T-cell (primary cell): ENCODE measurements around the gene ZFP69. TPM values are rescaled to one million over a fixed set of nuclear protein-coding genes. Genes with fewer than 3 reads are reported as not detected.
A peak's percentile ranks its signal among the peaks of the same experiment; 100 is the strongest.

Experiments
- ATAC-seq, 4 experiments: fragments of 200-7000 bp in 3 of 4; fragments of 150-1000 bp in 1 of 4; cut with Tn5 transposase; replicated peaks in 1 of 4; 1 replicate in 3 of 4; 2 replicates in 1 of 4; pipeline ENCODE4 v1.10.0; 2021; ENCODE audit warnings: moderate library complexity in 3 of 4, mild to moderate bottlenecking in 2 of 4, moderate number of reproducible peaks in 1 of 4
- CTCF ChIA-PET, 2 donors: fragments of 300-600 bp; sonication (Branson Sonifier 250); formaldehyde crosslinking; loops; one replicate each; lab custom pipeline; 2022; ENCODE audit warnings: antibody characterized with exemption in 2 of 2; lab: Charles Lee
- POLR2A ChIA-PET, 2 donors: fragments of 300-600 bp; sonication (Branson Sonifier 250); formaldehyde crosslinking; loops; one replicate each; lab custom pipeline; 2022; ENCODE audit warnings: antibody characterized with exemption in 2 of 2; lab: Charles Lee
- DNase-seq, 35 experiments: peaks; one replicate each; pipeline versions ENCODE4 v3.0.0 to v3.0.0-alpha.2; 2013 to 2023
- H3K27ac ChIP-seq: one replicate; pipeline ENCODE4 v1.5.1; 2013; ENCODE audit warnings: low read length
- H3K27me3 ChIP-seq, 2 experiments: replicated peaks in 1 of 2; 1 replicate in 1 of 2; 2 replicates in 1 of 2; pipeline versions ENCODE4 v1.6.1 to v1.7.0; 2013; ENCODE audit warnings: low read length in 1 of 2, mixed read lengths in 1 of 2; ENCODE audit not compliant: control insufficient read depth in 2 of 2, insufficient read depth in 2 of 2; ENCODE audit errors: extremely low read depth in 1 of 2
- H3K36me3 ChIP-seq, 2 donors: 1 replicate in 1 of 2; 2 replicates in 1 of 2; pipeline versions ENCODE4 v1.6.1 to v1.7.0; 2013; ENCODE audit warnings: low read length in 1 of 2; ENCODE audit not compliant: control insufficient read depth in 2 of 2, insufficient read depth in 1 of 2; ENCODE audit errors: extremely low read depth in 1 of 2
- H3K4me1 ChIP-seq, 2 experiments: 1 replicate in 1 of 2; 2 replicates in 1 of 2; pipeline versions ENCODE4 v1.6.1 to v1.7.0; 2013; ENCODE audit warnings: low read length in 2 of 2, mixed read lengths in 1 of 2; ENCODE audit not compliant: insufficient read depth in 2 of 2, control insufficient read depth in 1 of 2; ENCODE audit errors: extremely low read depth in 1 of 2
- H3K4me3 ChIP-seq, 2 donors: 1 replicate in 1 of 2; 2 replicates in 1 of 2; pipeline versions ENCODE4 v1.5.1 to v1.7.0; 2013; ENCODE audit warnings: mild to moderate bottlenecking in 2 of 2, low read length in 1 of 2, moderate library complexity in 1 of 2; ENCODE audit not compliant: control insufficient read depth in 1 of 2; ENCODE audit errors: extremely low read depth in 1 of 2
- H3K9me3 ChIP-seq: 2 replicates; pipeline ENCODE4 v1.7.0; 2013
- H3K27ac Mint-ChIP-seq, 2 donors: one replicate each; pipeline ENCODE4 v1.8.0; 2020 to 2021; ENCODE audit warnings: mild to moderate bottlenecking in 2 of 2, mixed read lengths in 2 of 2
- H3K27me3 Mint-ChIP-seq, 2 donors: one replicate each; pipeline ENCODE4 v1.8.0; 2021 to 2022; ENCODE audit warnings: mixed read lengths in 2 of 2
- H3K36me3 Mint-ChIP-seq: one replicate; pipeline ENCODE4 v1.8.0; 2021; ENCODE audit warnings: mixed read lengths
- H3K4me1 Mint-ChIP-seq, 3 donors: one replicate each; pipeline ENCODE4 v1.8.0; 2020 to 2022; ENCODE audit warnings: mixed read lengths in 3 of 3, mild to moderate bottlenecking in 1 of 3
- H3K4me3 Mint-ChIP-seq, 3 donors: one replicate each; pipeline ENCODE4 v1.8.0; 2020 to 2022; ENCODE audit warnings: mild to moderate bottlenecking in 3 of 3, mixed read lengths in 3 of 3, moderate library complexity in 3 of 3
- H3K9me3 Mint-ChIP-seq, 3 donors: one replicate each; pipeline ENCODE4 v1.8.0; 2020 to 2022; ENCODE audit warnings: mixed read lengths in 3 of 3
- WGBS: methylation state at CpG from one replicate; pipeline ENCODE4 v1.1.5; 2013; ENCODE audit warnings: missing lambda C conversion rate; ENCODE audit not compliant: insufficient coverage; 5-methylcytosine and 5-hydroxymethylcytosine counted together
- total RNA-seq, 35 experiments: library from RNA in 6 of 35; stranded (reverse) in 6 of 35; fragments of 120-200 nt in 1 of 35; gene quantifications; one replicate each; pipeline versions ENCODE4 v1.2.1 to v1.2.4 and lab custom pipeline; 2013 to 2026

ZFP69 gene
- total RNA-seq: 1 to 10 TPM; 3.9 to 4.5 (median 4.1) TPM
- total RNA-seq (2013): 5.5 TPM
- total RNA-seq (lab: John Stamatoyannopoulos, UW): 4.8 to 13.3 (median 9.1) reads per million in 29 experiments

DNA sequence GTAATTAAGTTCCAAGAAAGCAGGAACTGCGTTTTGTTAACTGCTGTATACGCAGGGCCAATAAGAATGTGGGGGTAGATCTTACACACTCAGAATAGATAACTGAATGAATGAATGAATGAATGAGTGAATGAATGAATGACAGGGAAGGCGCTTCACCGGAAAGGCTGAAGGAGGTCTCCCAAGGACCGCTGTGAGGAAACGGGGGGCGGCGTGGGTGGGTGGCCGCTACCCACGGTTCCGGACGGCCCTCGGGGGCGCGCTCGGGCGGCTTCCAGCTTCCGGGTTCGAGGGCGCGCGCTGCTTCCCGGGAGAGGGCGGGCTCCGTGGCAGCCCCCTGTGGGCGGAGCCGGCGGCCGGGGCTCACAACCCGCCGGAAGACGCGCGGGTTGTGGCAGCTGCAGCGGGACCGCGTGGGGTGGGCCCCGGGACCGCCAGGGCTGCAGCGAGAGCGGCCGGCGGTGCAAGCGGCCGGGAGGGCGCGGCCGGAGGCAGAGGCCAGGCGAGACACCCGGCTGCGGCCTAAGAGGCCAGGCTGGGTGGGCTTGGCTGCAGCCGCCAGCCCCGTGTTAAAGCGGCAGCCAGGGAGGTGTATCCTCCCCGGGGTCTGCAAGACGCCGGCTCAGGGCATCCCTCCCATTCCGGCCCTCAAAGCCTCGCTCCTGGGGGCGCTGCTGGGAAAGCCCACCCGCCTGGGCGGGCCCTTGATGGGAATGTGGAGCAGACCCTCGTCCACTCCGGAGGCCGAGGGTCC is at the start of gene ZFP69:
Gene ZFP69 (plus strand): TSS at position 367 of the 754 bp plus-strand sequence. CDS start 2,072 bp downstream, outside the sequence.
- H3K36me3 ChIP-seq: peaks cover 0 to 3% of the 10 kb centered on the region in 2 donors
- ATAC-seq: peak; percentile 89 to 95 (median 94)
- H3K27me3 ChIP-seq: no peaks in the 10 kb centered on the region
- H3K4me3 ChIP-seq: peak within 1 kb of the TSS; percentile 61 to 81
- H3K27ac Mint-ChIP-seq: peak within 1 kb of the TSS; percentile 80 to 86
- H3K4me1 ChIP-seq: peaks cover 9 to 11% of the 10 kb centered on the region in 2 experiments
- WGBS: under 1% methylated on average over 53 of the region's 65 CpGs
- ChIA-PET CTCF (no interaction called here), POLR2A (interaction anchor here in 1 of 2 donors (0.6 kb wide), 1 partner anchor 26 kb away, joined by 15 read pairs; no protein-coding TSS in a partner anchor)
- H3K9me3 Mint-ChIP-seq: peaks cover 22 to 40% (median 29%) of the 10 kb centered on the region in 3 donors
- DNase-seq: peak; percentile 38 to 81 (median 63)
- no peaks in the 10 kb centered on the region for H3K27me3 Mint-ChIP-seq
- H3K9me3 ChIP-seq: peaks cover 10% of the 10 kb centered on the region
- H3K4me1 Mint-ChIP-seq: peaks cover 21 to 26% (median 25%) of the 10 kb centered on the region in 3 donors
- H3K36me3 Mint-ChIP-seq: peaks cover 23% of the 10 kb centered on the region
- peak within 1 kb of the TSS; percentile 35 for H3K27ac ChIP-seq
- peak within 1 kb of the TSS; percentile 82 to 89 (median 84) for H3K4me3 Mint-ChIP-seq

DNA sequence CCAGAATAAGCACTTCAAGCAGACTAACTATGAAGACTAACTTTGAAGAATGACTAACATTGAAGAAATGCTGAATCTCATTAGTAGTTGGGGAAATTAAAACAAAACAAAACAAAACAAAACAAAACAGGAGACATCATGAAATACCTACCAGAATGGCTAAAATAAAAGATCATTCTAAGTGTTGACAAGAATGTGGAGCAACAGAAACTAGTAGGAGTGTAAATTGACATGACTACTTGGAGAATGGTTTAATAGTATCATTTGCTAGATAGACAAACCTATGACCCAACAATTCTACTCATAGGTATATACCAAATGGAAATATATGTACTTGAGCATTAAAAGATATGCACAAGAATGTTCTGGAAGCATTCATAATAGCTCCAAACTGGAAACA is 45.7 kb upstream of the ZFP69 start:
- no peak overlapping the region for H3K27ac ChIP-seq
- ChIA-PET CTCF (no interaction called here), POLR2A (no interaction called here)
- no peaks in the 10 kb centered on the region for H3K4me1 ChIP-seq
- H3K27me3 ChIP-seq: no peaks in the 10 kb centered on the region
- Mint-ChIP-seq H3K36me3 (peaks cover 8% of the 10 kb centered on the region), H3K27ac (no peak overlapping the region), H3K4me1 (no peaks in the 10 kb centered on the region), H3K4me3 (no peak overlapping the region), H3K27me3 (no peaks in the 10 kb centered on the region), H3K9me3 (no peaks in the 10 kb centered on the region)
- H3K4me3 ChIP-seq: no peak overlapping the region
- no peaks in the 10 kb centered on the region for H3K9me3 ChIP-seq
- ATAC-seq (no peak), DNase-seq (no peak)
- H3K36me3 ChIP-seq: no peaks in the 10 kb centered on the region

DNA sequence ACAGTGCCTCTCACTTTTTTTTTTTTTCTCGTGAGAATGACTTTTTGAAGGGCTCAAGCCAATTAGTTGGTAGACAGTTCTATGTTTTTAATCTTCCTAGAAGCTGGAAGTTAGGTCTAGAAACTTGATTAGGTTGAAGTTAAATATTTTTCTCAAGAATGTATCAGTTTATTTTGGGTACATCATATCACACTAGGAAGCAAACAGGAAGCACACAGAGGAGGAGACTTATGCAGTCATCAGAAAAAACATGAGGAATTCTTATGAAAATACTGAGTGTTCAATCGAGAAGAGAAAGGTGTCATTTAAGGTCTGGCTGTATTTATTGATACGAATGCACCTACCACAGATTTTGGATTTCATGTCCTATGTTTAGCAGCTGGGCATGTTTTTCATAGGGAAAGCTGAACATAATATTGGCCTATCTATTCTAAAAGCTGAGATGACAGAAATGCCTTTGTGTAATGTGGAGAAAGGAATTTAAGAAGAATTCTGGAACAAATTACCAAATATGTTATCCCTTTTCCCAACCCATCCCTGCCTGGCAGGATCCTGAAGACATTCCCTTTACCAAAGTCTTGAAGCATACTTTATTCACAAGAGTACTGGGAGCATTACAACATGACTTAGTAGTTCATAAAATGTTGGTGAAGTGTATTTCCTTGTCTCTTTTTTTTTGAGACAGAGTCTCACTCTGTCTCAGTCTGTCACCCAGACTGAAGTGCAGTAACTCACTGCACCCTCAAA is 44.3 kb upstream of the ZFP69 start:
- no peaks in the 10 kb centered on the region for H3K9me3 Mint-ChIP-seq
- no peaks in the 10 kb centered on the region for H3K9me3 ChIP-seq
- H3K27me3 Mint-ChIP-seq: no peaks in the 10 kb centered on the region
- POLR2A ChIA-PET: interaction anchor here (0.6 to 0.7 kb wide), 2 partner anchors 8 to 26 kb away, joined by 4 read pairs; no protein-coding TSS in a partner anchor
- CTCF ChIA-PET: interaction anchor here (0.6 to 1.3 kb wide), 3 partner anchors 280 to 513 kb away, joined by 3 to 5 read pairs (median 4); no protein-coding TSS in a partner anchor
- no peak for DNase-seq
- ATAC-seq: no peak
- no peaks in the 10 kb centered on the region for H3K4me1 ChIP-seq
- no CpG with 5 or more reads among the region's 3 CpGs for WGBS
- no peak overlapping the region for H3K27ac Mint-ChIP-seq
- no peak overlapping the region for H3K27ac ChIP-seq
- no peaks in the 10 kb centered on the region for H3K36me3 ChIP-seq
- H3K4me3 ChIP-seq: no peak overlapping the region
- no peaks in the 10 kb centered on the region for H3K27me3 ChIP-seq
- no peak overlapping the region for H3K4me3 Mint-ChIP-seq
- H3K4me1 Mint-ChIP-seq: peaks cover 0 to 2% (median 0%) of the 10 kb centered on the region in 3 donors
- H3K36me3 Mint-ChIP-seq: peaks cover 4% of the 10 kb centered on the region

DNA sequence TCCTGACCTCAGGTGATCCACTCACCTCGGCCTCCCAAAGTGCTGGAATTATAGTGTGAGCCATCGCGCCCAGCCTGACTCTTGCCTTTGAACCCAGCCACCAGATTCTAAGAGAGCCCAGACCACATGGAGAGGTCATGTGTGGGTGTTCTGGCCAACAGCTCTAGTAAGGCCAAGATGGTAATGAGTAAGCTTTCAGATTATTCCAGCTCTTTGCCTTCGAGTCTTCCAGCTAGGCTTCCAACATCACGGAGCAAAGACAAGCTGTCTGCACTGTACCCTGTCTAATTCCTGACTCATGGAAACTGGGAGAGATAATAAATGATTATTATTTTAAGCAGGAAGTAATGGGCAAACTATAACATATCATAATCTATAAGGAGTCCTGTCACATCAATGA is 41.6 kb upstream of the ZFP69 start:
- Mint-ChIP-seq H3K4me3 (no peak overlapping the region), H3K27ac (no peak overlapping the region), H3K27me3 (no peaks in the 10 kb centered on the region), H3K4me1 (peaks cover 3 to 10% (median 5%) of the 10 kb centered on the region in 3 donors), H3K36me3 (peaks cover 4% of the 10 kb centered on the region), H3K9me3 (no peaks in the 10 kb centered on the region)
- H3K9me3 ChIP-seq: no peaks in the 10 kb centered on the region
- no peak overlapping the region for H3K4me3 ChIP-seq
- no peaks in the 10 kb centered on the region for H3K27me3 ChIP-seq
- no peaks in the 10 kb centered on the region for H3K4me1 ChIP-seq
- H3K36me3 ChIP-seq: no peaks in the 10 kb centered on the region
- CTCF ChIA-PET: interaction anchor here in 1 of 2 donors (0.6 kb wide), 2 partner anchors 231 to 547 kb away, joined by 3 read pairs; no protein-coding TSS in a partner anchor
- 100% methylated on average over 3 of the region's 5 CpGs for WGBS
- no peak for DNase-seq
- POLR2A ChIA-PET: interaction anchor here in 1 of 2 donors (0.7 kb wide), 1 partner anchor 1974 kb away, joined by 3 read pairs; no protein-coding TSS in a partner anchor
- ATAC-seq: no peak
- H3K27ac ChIP-seq: no peak overlapping the region

DNA sequence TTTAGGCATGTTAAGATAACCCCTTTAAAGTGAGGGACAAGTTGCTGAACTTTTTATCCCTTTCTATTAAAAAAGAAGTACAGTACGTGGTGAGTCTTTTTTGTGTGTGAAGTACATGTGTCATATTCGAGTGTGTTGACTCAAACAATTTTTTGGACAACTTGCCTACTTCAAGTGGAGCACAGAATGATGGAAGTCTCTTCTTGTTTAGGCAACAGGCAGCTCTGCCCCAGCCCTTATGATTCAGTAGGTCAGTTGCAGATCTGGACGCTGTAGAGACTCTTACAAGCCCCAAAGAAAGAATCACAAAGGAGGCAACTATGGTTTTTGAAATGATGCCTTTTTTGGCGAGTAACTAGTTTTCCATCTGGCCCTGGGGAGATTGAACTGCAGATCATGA is 41.2 kb upstream of the ZFP69 start:
- POLR2A ChIA-PET: no interaction called here
- H3K36me3 ChIP-seq: no peaks in the 10 kb centered on the region
- no peaks in the 10 kb centered on the region for H3K4me1 ChIP-seq
- H3K27ac Mint-ChIP-seq: no peak overlapping the region
- H3K27me3 Mint-ChIP-seq: no peaks in the 10 kb centered on the region
- no peak overlapping the region for H3K4me3 Mint-ChIP-seq
- no peaks in the 10 kb centered on the region for H3K9me3 ChIP-seq
- H3K36me3 Mint-ChIP-seq: peaks cover 4% of the 10 kb centered on the region
- H3K27ac ChIP-seq: no peak overlapping the region
- no peak overlapping the region for H3K4me3 ChIP-seq
- H3K9me3 Mint-ChIP-seq: no peaks in the 10 kb centered on the region
- ATAC-seq (no peak), DNase-seq (no peak)
- peaks cover 3 to 10% (median 5%) of the 10 kb centered on the region in 3 donors for H3K4me1 Mint-ChIP-seq
- WGBS: 100% methylated on average over 1 of the region's 4 CpGs
- CTCF ChIA-PET: no interaction called here
- H3K27me3 ChIP-seq: no peaks in the 10 kb centered on the region

DNA sequence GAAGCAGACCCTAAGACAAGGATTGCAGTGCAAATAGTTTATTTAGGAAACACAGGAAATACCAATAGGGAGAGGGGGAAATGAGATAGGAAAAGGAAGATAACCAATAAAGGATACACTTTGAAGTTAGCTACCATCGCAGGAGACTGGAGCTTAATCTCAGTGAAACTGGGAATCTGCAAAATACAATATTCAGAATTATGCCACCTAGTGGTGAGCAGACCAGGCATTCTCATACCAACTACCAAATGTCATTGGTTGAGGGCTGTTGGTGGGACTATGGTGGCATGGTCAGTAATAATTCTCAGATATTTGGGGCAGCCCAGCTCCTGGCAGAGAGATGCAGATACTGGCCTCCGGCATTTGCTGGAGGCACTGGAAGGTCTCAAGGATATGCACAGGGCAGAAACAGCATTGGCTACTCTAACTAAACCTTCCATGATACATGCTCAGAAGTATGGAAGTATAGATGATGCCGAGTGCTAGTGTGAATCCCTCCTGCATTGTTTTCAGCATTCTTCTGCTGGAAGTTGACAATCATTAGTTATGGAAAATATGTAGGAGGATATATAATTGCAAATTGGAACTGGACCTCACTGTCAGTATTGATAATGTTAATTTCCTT is 38.6 kb upstream of the ZFP69 start:
- Histone ChIP-seq H3K4me3 (no peak overlapping the region), H3K36me3 (no peaks in the 10 kb centered on the region), H3K27me3 (no peaks in the 10 kb centered on the region), H3K4me1 (no peaks in the 10 kb centered on the region), H3K9me3 (no peaks in the 10 kb centered on the region), H3K27ac (no peak overlapping the region)
- H3K27ac Mint-ChIP-seq: no peak overlapping the region
- no peaks in the 10 kb centered on the region for H3K9me3 Mint-ChIP-seq
- DNase-seq: peak in 9 of 35 experiments; percentile 10 to 62 (median 14)
- no peak overlapping the region for H3K4me3 Mint-ChIP-seq
- peaks cover 3 to 10% (median 5%) of the 10 kb centered on the region in 3 donors for H3K4me1 Mint-ChIP-seq
- peak; percentile 32 to 55 (median 46) for ATAC-seq
- POLR2A ChIA-PET: no interaction called here
- CTCF ChIA-PET: interaction anchor here (0.6 to 2.9 kb wide), 13 partner anchors 9 to 294 kb away, joined by 3 to 20 read pairs (median 4); partner anchors contain the start of gene ZFP69B (in 1 of the 2)
- WGBS: no CpG with 5 or more reads among the region's 3 CpGs
- no peaks in the 10 kb centered on the region for H3K27me3 Mint-ChIP-seq
- H3K36me3 Mint-ChIP-seq: no peaks in the 10 kb centered on the region
